ENCODE measurements around the gene TSPAN7.

DNA sequence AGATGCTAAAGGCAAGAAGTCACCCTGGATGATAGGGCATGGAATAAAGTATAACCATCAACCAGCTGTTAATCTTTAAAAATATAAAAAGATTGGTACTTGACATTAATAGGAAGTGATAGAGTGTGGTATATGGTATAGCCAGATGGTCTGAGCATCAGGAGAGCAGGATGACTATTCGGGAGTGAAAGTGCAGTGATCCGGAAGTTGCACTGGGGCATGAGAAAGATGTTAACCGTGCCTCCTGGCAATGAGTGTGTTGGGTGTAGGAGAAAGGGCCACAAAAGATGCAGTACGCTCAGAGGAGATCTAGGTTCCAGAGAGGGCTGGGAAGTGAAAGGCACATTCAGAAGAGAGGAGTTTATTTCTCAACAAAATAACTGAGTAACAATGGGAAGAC is 65.0 kb downstream of the TSPAN7 start:
- TF ChIP-seq CTCF (IDR thresholded peaks at IDR 0.05) = no peak
- no peak for TF ChIP-seq EZH2 (IDR thresholded peaks at IDR 0.05)
- TF ChIP-seq EZH2phosphoT487 (IDR thresholded peaks at IDR 0.05) = no peak
